Left renal pelvis (tissue), 4 donors: ENCODE measurements around the gene HS6ST1. TPM values are rescaled to one million over a fixed set of nuclear protein-coding genes. Genes with fewer than 3 reads are reported as not detected.
A peak's percentile ranks its signal among the peaks of the same experiment; 100 is the strongest.
"Not testable (repeated sequence)": the region's sequence is repeated elsewhere in the genome, so short reads cannot be mapped to it uniquely, and the experiment has no call there.

ENCODE experiments used
- DNase-seq, 4 donors: peaks; one replicate each; pipeline ENCODE4 v3.0.0-alpha.2; 2013; ENCODE audit warnings: low read depth in 4 of 4, low spot score in 3 of 4
- polyA plus RNA-seq, 4 donors: library from polyadenylated mRNA; unstranded; fragments of 120-200 nt; gene quantifications; one replicate each; pipeline ENCODE4 v1.2.1, GENCODE V29; 2013; ENCODE audit not compliant: insufficient read length in 4 of 4

The HS6ST1 gene
- polyA plus RNA-seq, 4 donors, result 51.6 to 108 (median 77.2) TPM

GRCh38 chr2:128252086-128252485 is 66.6 kb downstream of the HS6ST1 start:
- DNase-seq, result not testable (repeated sequence)

GRCh38 chr2:128250229-128251025 is 68.2 kb downstream of the HS6ST1 start:
- no peak for DNase-seq

GRCh38 chr2:128249555-128249954 is 69.1 kb downstream of the HS6ST1 start:
- DNase-seq, result no peak

GRCh38 chr2:128245813-128246212 is 72.9 kb downstream of the HS6ST1 start:
- no peak for DNase-seq

- no peak for DNase-seq
These were observed 76.8 kb downstream of the HS6ST1 start for GRCh38 chr2:128241896-128242295.

GRCh38 chr2:128237911-128238697 is 80.6 kb downstream of the HS6ST1 start:
- no peak for DNase-seq

GRCh38 chr2:128237081-128237534 is 81.6 kb downstream of the HS6ST1 start:
- DNase-seq, result no peak

GRCh38 chr2:128236491-128237035 is 82.1 kb downstream of the HS6ST1 start:
- DNase-seq, result no peak

- DNase-seq, result no peak
These were observed 83.1 kb downstream of the HS6ST1 start for GRCh38 chr2:128235581-128235980.

- no peak for DNase-seq
These were observed 84.1 kb downstream of the HS6ST1 start for GRCh38 chr2:128234613-128235012.

GRCh38 chr2:128233790-128234395 is 84.8 kb downstream of the HS6ST1 start:
- no peak for DNase-seq

- DNase-seq, result peak; percentile 50 to 64 (median 62)
These were observed 85.5 kb downstream of the HS6ST1 start for GRCh38 chr2:128232965-128233789.

GRCh38 chr2:128228894-128229293 is 89.8 kb downstream of the HS6ST1 start:
- DNase-seq, result no peak

GRCh38 chr2:128227862-128228261 is 90.8 kb downstream of the HS6ST1 start:
- DNase-seq, result no peak

GRCh38 chr2:128219891-128220290 is 98.8 kb downstream of the HS6ST1 start:
- no peak for DNase-seq

- no peak for DNase-seq
These were observed 101.0 kb downstream of the HS6ST1 start for GRCh38 chr2:128217671-128218070.

GRCh38 chr2:128215897-128216642 is 102.6 kb downstream of the HS6ST1 start:
- no peak for DNase-seq
